Measurements from ENCODE around the gene CEP41. TPM values are rescaled to one million over a fixed set of nuclear protein-coding genes. Genes with fewer than 3 reads are reported as not detected.

Gene CEP41
- total and polyA plus RNA-seq, 2 donors (not counting 3 experiments of a cell fraction or from before 2014, with no cell fraction given): 19.5 to 26.8 TPM

DNA sequence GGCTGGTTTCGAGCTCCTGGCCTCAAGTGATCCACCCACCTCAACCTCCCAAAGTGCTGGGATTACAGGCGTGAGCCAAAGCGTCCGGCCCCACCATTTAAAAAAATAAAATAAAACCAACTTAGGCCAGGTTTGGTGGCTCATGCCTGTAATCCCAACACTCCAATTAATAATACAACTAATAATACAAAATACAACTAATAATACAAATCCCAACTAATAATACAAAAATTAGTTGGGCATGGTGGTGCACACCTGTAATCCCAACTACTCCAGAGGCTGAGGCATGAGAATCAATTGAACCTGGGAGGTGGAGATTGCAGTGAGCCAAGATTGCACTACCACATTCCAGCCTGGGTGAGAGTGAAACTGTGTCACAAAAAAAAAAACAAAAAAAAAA, 27.6 kb downstream of the CEP41 start:
- no peak for DNase-seq (ENCODE audit: low read depth, low spot score)
- Histone ChIP-seq H3K4me1 (ENCODE audit: control insufficient read depth, extremely low read depth, insufficient read depth, low read length) (no peaks in the 10 kb centered on the region), H3K36me3 (ENCODE audit: control insufficient read depth in 2 of 2, extremely low read depth in 1 of 2, insufficient read depth in 2 of 2, low read length in 2 of 2) (peaks cover 0 to 2% of the 10 kb centered on the region in 2 experiments), H3K79me2 (ENCODE audit: control insufficient read depth, insufficient read depth, low read length) (no peaks in the 10 kb centered on the region), H3K9ac (replicated peaks; ENCODE audit: extremely low read depth, insufficient read depth, low read length) (no peak overlapping the region), H4K20me1 (replicated peaks; ENCODE audit: control insufficient read depth, extremely low read depth, insufficient read depth, low read length) (no peaks in the 10 kb centered on the region), H3K27ac (ENCODE audit: insufficient read depth, low read depth, low read length) (no peak overlapping the region), H3K4me3 (replicated peaks in 1 of 3; ENCODE audit: insufficient read depth in 1 of 3, low read depth in 1 of 3, low read length in 3 of 3) (no peak overlapping the region), H3K9me1 (replicated peaks; ENCODE audit: control insufficient read depth, extremely low read depth, insufficient read depth, low read length) (no peaks in the 10 kb centered on the region), H3K9me3 (replicated peaks; ENCODE audit: control insufficient read depth, insufficient read depth, low read length) (no peaks in the 10 kb centered on the region), H3K4me2 (ENCODE audit: insufficient read depth, low read length) (no peak overlapping the region), H3K27me3 (ENCODE audit: control insufficient read depth in 2 of 2, insufficient read depth in 2 of 2, low read length in 2 of 2) (no peaks in the 10 kb centered on the region), H2AFZ (ENCODE audit: low read depth, low read length) (no peak overlapping the region)
- BruUV-seq (replicated peaks): no TSS peak
- POLR2A ChIA-PET: no interaction called here
- CTCF ChIA-PET: interaction anchor here (2.3 kb wide), 2 partner anchors 14 to 18 kb away, joined by 5 to 10 read pairs; no protein-coding TSS in a partner anchor
- FAIRE-seq: no peak
- intact Hi-C loops (cut with micrococcal nuclease) (no loop called here), dilution Hi-C loops (cut with MboI; ENCODE audit: extremely low pct_ligation_motif_present, low sequenced_read_pairs) (no loop called here)
- TF ChIP-seq POLR2A (IDR thresholded peaks at IDR 0.05; ENCODE audit: low read depth, low read length) (no peak), FOS (IDR thresholded peaks at IDR 0.05; ENCODE audit: borderline replicate concordance, insufficient read depth, low read length) (no peak), MYC (IDR thresholded peaks at IDR 0.05; ENCODE audit: low read depth, low read length) (no peak), EZH2 (IDR thresholded peaks at IDR 0.05; ENCODE audit: borderline replicate concordance, low read depth, low read length, severe bottlenecking) (no peak), GATA2 (IDR thresholded peaks at IDR 0.05; ENCODE audit: insufficient read depth, insufficient read length, low read depth, low read length) (no peak)
- TF ChIP-seq, protein P1, sequence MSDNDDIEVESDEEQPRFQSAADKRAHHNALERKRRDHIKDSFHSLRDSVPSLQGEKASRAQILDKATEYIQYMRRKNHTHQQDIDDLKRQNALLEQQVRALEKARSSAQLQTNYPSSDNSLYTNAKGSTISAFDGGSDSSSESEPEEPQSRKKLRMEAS (IDR thresholded peaks at IDR 0.05; ENCODE audit: insufficient read depth, insufficient read length): no peak

DNA sequence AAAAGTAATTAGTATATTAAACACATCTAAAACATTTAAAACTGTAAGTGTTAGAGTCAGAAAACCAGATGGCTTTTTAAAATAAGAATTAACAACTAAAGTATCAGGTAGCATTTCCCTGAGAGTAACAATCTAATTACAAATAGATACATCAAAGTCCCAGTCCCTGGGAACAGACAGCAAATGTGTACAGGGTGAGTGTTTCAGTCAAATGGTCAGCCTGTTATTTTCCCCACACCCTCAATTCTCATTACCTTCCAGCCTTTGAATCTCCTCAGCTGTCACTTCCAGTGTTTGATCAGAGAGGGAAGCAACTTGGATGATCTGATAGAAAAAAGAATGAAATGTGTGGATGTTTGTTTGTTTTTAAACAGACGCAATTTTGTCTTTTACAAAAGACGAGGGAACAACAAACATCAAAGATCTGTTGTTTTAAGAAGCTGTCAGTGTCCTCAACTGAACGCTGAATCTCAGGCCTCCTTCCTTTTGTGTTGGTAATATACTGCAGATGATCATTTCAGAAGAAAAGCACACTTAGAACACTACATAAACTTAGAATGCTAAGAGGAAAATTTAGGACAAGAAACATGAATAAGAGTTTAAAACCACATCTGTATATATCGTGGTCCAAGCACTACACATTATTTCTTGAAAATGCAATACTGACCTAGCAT, 29.8 kb downstream of the CEP41 start:
- no peak for FAIRE-seq
- POLR2A ChIA-PET: no interaction called here

More for the DNA sequence above, 29.8 kb downstream of the CEP41 start:
- H3K27ac ChIP-seq (ENCODE audit: insufficient read depth, low read depth, low read length): no peak overlapping the region
- H3K9ac ChIP-seq (replicated peaks; ENCODE audit: extremely low read depth, insufficient read depth, low read length): no peak overlapping the region
- peaks cover 0 to 2% of the 10 kb centered on the region in 2 experiments for H3K36me3 ChIP-seq (ENCODE audit: control insufficient read depth in 2 of 2, extremely low read depth in 1 of 2, insufficient read depth in 2 of 2, low read length in 2 of 2)
- H4K20me1 ChIP-seq (replicated peaks; ENCODE audit: control insufficient read depth, extremely low read depth, insufficient read depth, low read length): no peaks in the 10 kb centered on the region
- H3K9me3 ChIP-seq (replicated peaks; ENCODE audit: control insufficient read depth, insufficient read depth, low read length): no peaks in the 10 kb centered on the region
- dilution Hi-C loops (cut with MboI; ENCODE audit: extremely low pct_ligation_motif_present, low sequenced_read_pairs) (no loop called here), intact Hi-C loops (cut with micrococcal nuclease) (no loop called here)
- TF ChIP-seq MYC (IDR thresholded peaks at IDR 0.05; ENCODE audit: low read depth, low read length) (no peak), POLR2AphosphoS5 (IDR thresholded peaks at IDR 0.05; ENCODE audit: insufficient read depth, low read depth, low read length) (no peak), JUN (IDR thresholded peaks at IDR 0.05; ENCODE audit: borderline replicate concordance, insufficient read depth, insufficient read length, low read depth) (no peak), POLR2A (IDR thresholded peaks at IDR 0.05; ENCODE audit: low read depth, low read length) (no peak), EZH2 (IDR thresholded peaks at IDR 0.05; ENCODE audit: borderline replicate concordance, low read depth, low read length, severe bottlenecking) (no peak), FOS (IDR thresholded peaks at IDR 0.05; ENCODE audit: borderline replicate concordance, insufficient read depth, low read length) (no peak), GATA2 (IDR thresholded peaks at IDR 0.05; ENCODE audit: insufficient read depth, insufficient read length, low read depth, low read length) (no peak)
- TF ChIP-seq, protein P1 (IDR thresholded peaks at IDR 0.05; ENCODE audit: insufficient read depth, insufficient read length): no peak
- TF ChIP-seq, protein P2, sequence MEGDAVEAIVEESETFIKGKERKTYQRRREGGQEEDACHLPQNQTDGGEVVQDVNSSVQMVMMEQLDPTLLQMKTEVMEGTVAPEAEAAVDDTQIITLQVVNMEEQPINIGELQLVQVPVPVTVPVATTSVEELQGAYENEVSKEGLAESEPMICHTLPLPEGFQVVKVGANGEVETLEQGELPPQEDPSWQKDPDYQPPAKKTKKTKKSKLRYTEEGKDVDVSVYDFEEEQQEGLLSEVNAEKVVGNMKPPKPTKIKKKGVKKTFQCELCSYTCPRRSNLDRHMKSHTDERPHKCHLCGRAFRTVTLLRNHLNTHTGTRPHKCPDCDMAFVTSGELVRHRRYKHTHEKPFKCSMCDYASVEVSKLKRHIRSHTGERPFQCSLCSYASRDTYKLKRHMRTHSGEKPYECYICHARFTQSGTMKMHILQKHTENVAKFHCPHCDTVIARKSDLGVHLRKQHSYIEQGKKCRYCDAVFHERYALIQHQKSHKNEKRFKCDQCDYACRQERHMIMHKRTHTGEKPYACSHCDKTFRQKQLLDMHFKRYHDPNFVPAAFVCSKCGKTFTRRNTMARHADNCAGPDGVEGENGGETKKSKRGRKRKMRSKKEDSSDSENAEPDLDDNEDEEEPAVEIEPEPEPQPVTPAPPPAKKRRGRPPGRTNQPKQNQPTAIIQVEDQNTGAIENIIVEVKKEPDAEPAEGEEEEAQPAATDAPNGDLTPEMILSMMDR (IDR thresholded peaks at IDR 0.05; ENCODE audit: extremely low read depth in 1 of 2, insufficient read depth in 1 of 2, low read depth in 1 of 2, low read length in 2 of 2): no peak
- H3K9me1 ChIP-seq (replicated peaks; ENCODE audit: control insufficient read depth, extremely low read depth, insufficient read depth, low read length): no peaks in the 10 kb centered on the region
- H3K79me2 ChIP-seq (ENCODE audit: control insufficient read depth, insufficient read depth, low read length): no peaks in the 10 kb centered on the region
- H3K4me1 ChIP-seq (ENCODE audit: control insufficient read depth, extremely low read depth, insufficient read depth, low read length): no peaks in the 10 kb centered on the region
- no peaks in the 10 kb centered on the region for H3K27me3 ChIP-seq (ENCODE audit: control insufficient read depth in 2 of 2, insufficient read depth in 2 of 2, low read length in 2 of 2)
- no peak overlapping the region for H3K4me3 ChIP-seq (replicated peaks in 1 of 3; ENCODE audit: insufficient read depth in 1 of 3, low read depth in 1 of 3, low read length in 3 of 3)
- no peak overlapping the region for H3K4me2 ChIP-seq (ENCODE audit: insufficient read depth, low read length)
- BruUV-seq (replicated peaks): no TSS peak
- no peak for DNase-seq (ENCODE audit: low read depth, low spot score)
- no peak overlapping the region for H2AFZ ChIP-seq (ENCODE audit: low read depth, low read length)
- CTCF ChIA-PET: interaction anchor here (1.3 to 2.3 kb wide), 3 partner anchors 11 to 30 kb away, joined by 3 to 10 read pairs (median 5); partner anchors contain the start of gene CEP41

Measured in endothelial cell of umbilical vein (primary cell).